MM.1S (cell line): ENCODE results near the gene PRPH2.

Experiments
- DNase-seq: peaks from one replicate; pipeline ENCODE4 v3.0.0-alpha.2; 2015
- H2AFZ ChIP-seq: fragments of 300-600 bp; sonication (generic); 2 replicates; pipeline ENCODE4 v1.6.0; 2016; ENCODE audit warnings: antibody characterized with exemption, low read length
- H3F3A ChIP-seq: fragments of 300-600 bp; sonication (generic); 2 replicates; pipeline ENCODE4 v1.6.1; 2016; ENCODE audit warnings: mild to moderate bottlenecking, antibody characterized with exemption, low read length, moderate library complexity, mixed read lengths; ENCODE audit not compliant: insufficient read depth
- H3K27ac ChIP-seq: fragments of 300-600 bp; sonication (generic); 2 replicates; pipeline ENCODE4 v1.5.1; 2016; ENCODE audit warnings: mild to moderate bottlenecking, low read length
- H3K27me3 ChIP-seq: fragments of 300-600 bp; sonication (generic); replicated peaks from 2 replicates; pipeline ENCODE4 v1.6.0; 2016; ENCODE audit warnings: low read length; ENCODE audit not compliant: insufficient read depth
- H3K36me3 ChIP-seq: fragments of 300-600 bp; sonication (generic); replicated peaks from 2 replicates; pipeline ENCODE4 v1.6.1; 2016; ENCODE audit warnings: mild to moderate bottlenecking, low read length, mixed read lengths; ENCODE audit not compliant: insufficient read depth
- H3K4me1 ChIP-seq: fragments of 300-600 bp; sonication (generic); 2 replicates; pipeline ENCODE4 v1.6.1; 2016; ENCODE audit warnings: low read length, mixed read lengths
- H3K4me2 ChIP-seq: fragments of 300-600 bp; sonication (generic); 2 replicates; pipeline ENCODE4 v1.6.0; 2016; ENCODE audit warnings: low read depth, low read length
- H3K4me3 ChIP-seq: fragments of 300-600 bp; sonication (generic); 2 replicates; pipeline ENCODE4 v1.5.1; 2016; ENCODE audit warnings: low read length, mixed read lengths
- H3K79me2 ChIP-seq: fragments of 300-600 bp; sonication (generic); 2 replicates; pipeline ENCODE4 v1.6.1; 2016; ENCODE audit warnings: mixed run types, low read length, mixed read lengths
- H3K9ac ChIP-seq: fragments of 300-600 bp; sonication (generic); 2 replicates; pipeline ENCODE4 v1.6.1; 2016; ENCODE audit warnings: low read length, mixed read lengths
- H3K9me2 ChIP-seq: fragments of 300-600 bp; sonication (generic); replicated peaks from 2 replicates; pipeline ENCODE4 v1.6.1; 2016; ENCODE audit warnings: mild to moderate bottlenecking, low read length, mixed read lengths; ENCODE audit not compliant: insufficient read depth
- H3K9me3 ChIP-seq: fragments of 300-600 bp; sonication (generic); replicated peaks from 2 replicates; pipeline ENCODE4 v1.6.1; 2016; ENCODE audit warnings: mild to moderate bottlenecking, low read length, mixed read lengths; ENCODE audit not compliant: insufficient read depth
- H4K20me1 ChIP-seq: fragments of 300-600 bp; sonication (generic); 2 replicates; pipeline ENCODE4 v1.6.1; 2016; ENCODE audit warnings: mild to moderate bottlenecking, low read length, moderate library complexity, mixed read lengths; ENCODE audit not compliant: insufficient read depth
- CTCF ChIP-seq: fragments of 300-600 bp; sonication (generic); IDR thresholded peaks from 2 replicates; pipeline ENCODE4 v1.5.1; 2016; ENCODE audit warnings: antibody characterized with exemption, low read length, mixed read lengths
- EZH2 ChIP-seq: fragments of 300-600 bp; sonication (generic); optimal IDR thresholded peaks from 2 replicates; pipeline ENCODE3; 2017; ENCODE audit warnings: low read depth, mild to moderate bottlenecking, antibody characterized with exemption, low read length, mixed read lengths
- EZH2phosphoT487 ChIP-seq: fragments of 300-600 bp; sonication (generic); IDR thresholded peaks from 2 replicates; pipeline ENCODE4 v1.6.1; 2018; ENCODE audit warnings: antibody characterized with exemption, low read length

The PRPH2 gene

GRCh38 chr6:42711930-42712329 is 10.5 kb downstream of the PRPH2 start:
- Histone ChIP-seq H2AFZ (no peak overlapping the region), H3K4me1 (no peaks in the 10 kb centered on the region), H3K4me2 (no peak overlapping the region), H3K27ac (no peak overlapping the region), H3K4me3 (no peak overlapping the region), H3K9ac (no peak overlapping the region), H3F3A (no peaks in the 10 kb centered on the region), H3K9me3 (no peaks in the 10 kb centered on the region), H3K36me3 (no peaks in the 10 kb centered on the region), H4K20me1 (no peaks in the 10 kb centered on the region), H3K79me2 (no peaks in the 10 kb centered on the region), H3K27me3 (no peaks in the 10 kb centered on the region), H3K9me2 (no peaks in the 10 kb centered on the region)
- DNase-seq, result no peak
- no peak for TF ChIP-seq EZH2
- no peak for TF ChIP-seq EZH2phosphoT487
- TF ChIP-seq CTCF, result no peak

- H3K27me3 ChIP-seq, result no peaks in the 10 kb centered on the region
- no peak for DNase-seq
- H3K4me3 ChIP-seq, result no peak overlapping the region
- H2AFZ ChIP-seq, result no peak overlapping the region
- no peak overlapping the region for H3K4me2 ChIP-seq
- H3K79me2 ChIP-seq, result no peaks in the 10 kb centered on the region
- H3K27ac ChIP-seq, result no peak overlapping the region
- H3K9me3 ChIP-seq, result no peaks in the 10 kb centered on the region
- H3K9me2 ChIP-seq, result no peaks in the 10 kb centered on the region
- no peak overlapping the region for H3K9ac ChIP-seq
- no peaks in the 10 kb centered on the region for H4K20me1 ChIP-seq
- H3K36me3 ChIP-seq, result no peaks in the 10 kb centered on the region
- H3K4me1 ChIP-seq, result no peaks in the 10 kb centered on the region
- no peaks in the 10 kb centered on the region for H3F3A ChIP-seq
- no peak for TF ChIP-seq EZH2
- no peak for TF ChIP-seq EZH2phosphoT487
- TF ChIP-seq CTCF, result no peak
Observed at GRCh38 chr6:42710316-42710715, 12.1 kb downstream of the PRPH2 start.

GRCh38 chr6:42709871-42710270 is 12.5 kb downstream of the PRPH2 start:
- TF ChIP-seq EZH2 (no peak), EZH2phosphoT487 (no peak), CTCF (no peak)
- Histone ChIP-seq H3K4me3 (no peak overlapping the region), H3K4me2 (no peak overlapping the region), H3K79me2 (no peaks in the 10 kb centered on the region), H3K9ac (no peak overlapping the region), H2AFZ (no peak overlapping the region), H4K20me1 (no peaks in the 10 kb centered on the region), H3K9me2 (no peaks in the 10 kb centered on the region), H3K9me3 (no peaks in the 10 kb centered on the region), H3K4me1 (no peaks in the 10 kb centered on the region), H3K27me3 (no peaks in the 10 kb centered on the region), H3K36me3 (no peaks in the 10 kb centered on the region), H3K27ac (no peak overlapping the region), H3F3A (no peaks in the 10 kb centered on the region)
- DNase-seq, result no peak
